Activated CD4-positive, alpha-beta memory T cell treated with anti-CD3 and anti-CD28 coated beads, Interleukin-2, amount 10 ng/mL, durations not matched to agents 7 days and 5 days (primary cell): ENCODE measurements around the gene RNU7-1. TPM values are rescaled to one million over a fixed set of nuclear protein-coding genes. Genes with fewer than 3 reads are reported as not detected.
A peak's percentile ranks its signal among the peaks of the same experiment; 100 is the strongest.

ENCODE experiments used
- CTCF ChIA-PET: fragments of 350-600 bp; sonication (Branson Sonifier 250); formaldehyde crosslinking; loops from one replicate; lab custom pipeline; 2021; ENCODE audit warnings: antibody characterized with exemption, inconsistent platforms; lab: Charles Lee
- POLR2A ChIA-PET: fragments of 350-600 bp; sonication (Branson Sonifier 250); formaldehyde crosslinking; loops from one replicate; lab custom pipeline; 2021; ENCODE audit warnings: antibody characterized with exemption; lab: Charles Lee
- DNase-seq: peaks from one replicate; pipeline ENCODE4 v3.0.0-alpha.2; 2020
- H3K27ac Mint-ChIP-seq: one replicate; pipeline ENCODE4 v1.8.0; 2021; ENCODE audit warnings: mild to moderate bottlenecking, mixed read lengths
- H3K27me3 Mint-ChIP-seq: one replicate; pipeline ENCODE4 v1.8.0; 2021; ENCODE audit warnings: mixed read lengths
- H3K36me3 Mint-ChIP-seq: one replicate; pipeline ENCODE4 v1.8.0; 2021; ENCODE audit warnings: low read depth, mixed read lengths
- H3K4me1 Mint-ChIP-seq: one replicate; pipeline ENCODE4 v1.8.0; 2021; ENCODE audit warnings: mixed read lengths
- H3K4me3 Mint-ChIP-seq: one replicate; pipeline ENCODE4 v1.8.0; 2021; ENCODE audit warnings: mild to moderate bottlenecking, mixed read lengths
- H3K9me3 Mint-ChIP-seq: one replicate; pipeline ENCODE4 v1.8.0; 2021; ENCODE audit warnings: mixed read lengths
- total RNA-seq, 2 experiments: library from RNA; stranded (reverse); gene quantifications; one replicate each; pipeline ENCODE4 v1.2.3, GENCODE V29; 2021

Gene RNU7-1
- total RNA-seq, 2 experiments from 2014 or later, result not detected

DNA sequence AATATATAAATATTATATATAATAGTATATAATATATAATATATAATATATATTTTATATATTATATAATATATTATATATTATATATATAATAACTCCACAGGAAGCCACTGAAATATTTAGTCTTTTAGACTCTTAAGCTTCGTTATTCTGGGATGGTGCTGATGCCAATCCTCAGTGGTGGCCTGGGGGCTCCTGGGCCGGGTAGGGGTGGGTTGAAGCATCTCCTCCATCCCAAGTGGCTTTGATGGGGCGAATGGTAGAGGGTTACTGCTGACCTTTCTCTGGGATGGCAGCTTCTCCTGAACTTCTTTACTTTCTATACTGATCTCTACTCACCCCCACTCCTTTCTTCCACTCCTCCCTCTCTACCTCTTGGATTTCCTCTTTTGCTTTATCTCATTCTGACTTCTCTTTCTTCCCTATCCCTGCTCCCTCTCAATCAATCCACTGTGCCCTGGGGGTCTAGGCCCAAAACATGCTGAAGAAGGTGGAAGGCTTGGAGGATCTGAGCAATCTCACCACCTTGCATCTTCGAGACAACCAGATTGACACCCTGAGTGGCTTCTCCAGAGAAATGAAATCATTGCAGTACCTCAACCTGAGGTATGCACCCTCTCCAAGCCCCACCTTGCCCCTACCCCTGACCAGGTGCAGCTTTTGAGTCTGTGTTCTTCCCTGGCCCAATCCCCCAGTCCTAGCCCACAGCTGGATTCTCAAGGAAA, 34.0 kb upstream of the RNU7-1 start:
- CTCF ChIA-PET, result interaction anchor here (0.6 to 6.1 kb wide), 6 partner anchors 16 to 41 kb away, joined by 3 to 34 read pairs (median 9); partner anchors contain the start of gene SPSB2

GRCh38 chr12:6912164-6912935, 31.3 kb upstream of the RNU7-1 start:
- Mint-ChIP-seq H3K27me3 (no peaks in the 10 kb centered on the region), H3K4me1 (peaks cover 40% of the 10 kb centered on the region), H3K36me3 (peaks cover 24% of the 10 kb centered on the region), H3K27ac (no peak overlapping the region), H3K9me3 (no peaks in the 10 kb centered on the region), H3K4me3 (peak overlapping the region; percentile 90)
- ChIA-PET CTCF (interaction anchor here (0.5 to 2.8 kb wide), 6 partner anchors 12 to 283 kb away, joined by 3 to 10 read pairs (median 4); no protein-coding TSS in a partner anchor), POLR2A (interaction anchor here (0.7 to 2.5 kb wide), 7 partner anchors 7 to 61 kb away, joined by 3 to 9 read pairs (median 4); partner anchors contain the start of genes C12orf57, LRRC23, RNU7-1 and TPI1)
- DNase-seq, result no peak

More for the DNA sequence above, 34.0 kb upstream of the RNU7-1 start:
- Mint-ChIP-seq H3K4me1 (peaks cover 17% of the 10 kb centered on the region), H3K36me3 (no peaks in the 10 kb centered on the region), H3K27ac (no peak overlapping the region), H3K9me3 (no peaks in the 10 kb centered on the region), H3K27me3 (no peaks in the 10 kb centered on the region), H3K4me3 (no peak overlapping the region)
- DNase-seq, result no peak
- POLR2A ChIA-PET, result interaction anchor here (1.4 to 8.9 kb wide), 7 partner anchors 10 to 50 kb away, joined by 3 to 53 read pairs (median 5); partner anchors contain the start of genes C12orf57, RNU7-1 and SPSB2

GRCh38 chr12:6914246-6914946, 29.2 kb upstream of the RNU7-1 start, which contains the start of gene ENO2:
TSS of gene ENO2 (plus strand) at chr12:6914580. CDS start at chr12:6915833, 1,253 bp downstream.
- Mint-ChIP-seq H3K27ac (peak within 1 kb of the TSS; percentile 80), H3K36me3 (peaks cover 36% of the 10 kb centered on the region), H3K9me3 (no peaks in the 10 kb centered on the region), H3K4me1 (peaks cover 50% of the 10 kb centered on the region), H3K4me3 (peak within 1 kb of the TSS; percentile 90), H3K27me3 (no peaks in the 10 kb centered on the region)
- ChIA-PET CTCF (interaction anchor here (0.8 to 3.4 kb wide), 7 partner anchors 10 to 63 kb away, joined by 3 to 20 read pairs (median 4); partner anchors contain the start of genes CDCA3 and SPSB2), POLR2A (interaction anchor here (0.7 to 4.5 kb wide), 16 partner anchors 8 to 194 kb away, joined by 3 to 33 read pairs (median 4); partner anchors contain the start of genes C12orf57, LRRC23, RNU7-1 and SPSB2)
- DNase-seq, result peak; percentile 86

DNA sequence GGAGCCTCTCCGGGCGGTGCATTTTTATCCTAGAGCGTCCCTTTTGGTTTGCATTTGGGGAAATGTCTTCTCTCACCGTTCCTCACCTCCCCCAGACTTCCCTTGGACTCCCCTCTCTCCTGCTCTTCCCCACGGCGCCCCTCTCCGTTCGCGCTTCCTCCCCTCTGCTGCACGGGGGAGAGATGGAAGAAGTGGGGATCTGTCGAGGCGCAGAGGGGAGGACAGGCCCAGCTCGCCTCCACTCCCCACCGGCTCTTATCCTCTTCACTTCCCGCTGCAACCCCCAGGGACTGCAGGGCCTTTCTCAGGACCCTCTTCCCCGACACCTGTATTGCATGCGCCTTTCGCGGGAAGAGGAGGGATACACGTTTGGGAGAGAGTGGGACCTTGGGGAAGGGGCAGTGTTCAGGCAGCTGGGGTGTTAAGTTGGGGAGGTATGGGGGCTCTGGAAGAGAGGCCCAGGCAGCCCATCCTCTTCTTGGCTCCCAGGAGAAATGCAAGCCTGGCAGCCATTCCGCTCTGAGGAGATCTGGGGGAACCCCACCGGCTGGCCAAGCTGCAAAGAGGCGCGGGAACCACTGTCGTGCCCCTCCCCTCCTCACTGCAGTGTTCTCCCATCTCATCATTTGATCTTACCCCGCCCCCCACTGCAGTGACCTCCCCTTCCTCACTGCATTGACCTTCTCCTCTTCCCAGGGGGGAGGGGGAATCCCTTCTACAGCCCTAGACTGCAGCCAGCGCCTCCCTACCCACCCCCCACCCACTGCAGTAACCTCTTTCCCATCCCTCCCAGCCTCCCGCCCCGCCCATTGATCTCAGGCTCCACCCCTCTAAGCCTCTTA, 28.4 kb upstream of the RNU7-1 start:
- DNase-seq, result no peak
- CTCF ChIA-PET, result interaction anchor here (0.9 to 3.4 kb wide), 4 partner anchors 9 to 42 kb away, joined by 4 to 20 read pairs (median 8); partner anchors contain the start of gene SPSB2
- no peaks in the 10 kb centered on the region for H3K27me3 Mint-ChIP-seq
- H3K9me3 Mint-ChIP-seq, result no peaks in the 10 kb centered on the region
- POLR2A ChIA-PET, result interaction anchor here (1.0 to 4.5 kb wide), 15 partner anchors 9 to 47 kb away, joined by 3 to 33 read pairs (median 4); partner anchors contain the start of genes C12orf57, LRRC23, RNU7-1 and SPSB2
- peaks cover 43% of the 10 kb centered on the region for H3K36me3 Mint-ChIP-seq
- peak overlapping the region; percentile 80 for H3K27ac Mint-ChIP-seq
- peak overlapping the region; percentile 90 for H3K4me3 Mint-ChIP-seq
- H3K4me1 Mint-ChIP-seq, result peaks cover 58% of the 10 kb centered on the region

- no peaks in the 10 kb centered on the region for H3K27me3 Mint-ChIP-seq
- no peaks in the 10 kb centered on the region for H3K9me3 Mint-ChIP-seq
- H3K36me3 Mint-ChIP-seq, result peaks cover 44% of the 10 kb centered on the region
- POLR2A ChIA-PET, result interaction anchor here (1.0 to 4.5 kb wide), 7 partner anchors 11 to 47 kb away, joined by 3 to 33 read pairs (median 4); partner anchors contain the start of genes C12orf57, LRRC23, RNU7-1 and SPSB2
- H3K27ac Mint-ChIP-seq, result no peak overlapping the region
- no peak for DNase-seq
- CTCF ChIA-PET, result interaction anchor here (1.0 to 3.4 kb wide), 2 partner anchors 9 to 22 kb away, joined by 4 to 20 read pairs; no protein-coding TSS in a partner anchor
- peak overlapping the region; percentile 90 for H3K4me3 Mint-ChIP-seq
- H3K4me1 Mint-ChIP-seq, result peaks cover 58% of the 10 kb centered on the region
Measured at GRCh38 chr12:6915789-6916285, 27.8 kb upstream of the RNU7-1 start.

GRCh38 chr12:6916426-6917200, 27.0 kb upstream of the RNU7-1 start:
- H3K36me3 Mint-ChIP-seq, result peaks cover 49% of the 10 kb centered on the region
- POLR2A ChIA-PET, result interaction anchor here (0.6 to 4.5 kb wide), 4 partner anchors 8 to 44 kb away, joined by 3 to 33 read pairs (median 3); partner anchors contain the start of genes C12orf57, RNU7-1 and SPSB2
- H3K27ac Mint-ChIP-seq, result peak overlapping the region; percentile 2
- peak overlapping the region; percentile 90 for H3K4me3 Mint-ChIP-seq
- H3K4me1 Mint-ChIP-seq, result peaks cover 59% of the 10 kb centered on the region
- H3K27me3 Mint-ChIP-seq, result no peaks in the 10 kb centered on the region
- CTCF ChIA-PET, result interaction anchor here (1.0 to 3.4 kb wide), 3 partner anchors 8 to 25 kb away, joined by 3 to 20 read pairs (median 4); no protein-coding TSS in a partner anchor
- H3K9me3 Mint-ChIP-seq, result no peaks in the 10 kb centered on the region
- DNase-seq, result no peak

DNA sequence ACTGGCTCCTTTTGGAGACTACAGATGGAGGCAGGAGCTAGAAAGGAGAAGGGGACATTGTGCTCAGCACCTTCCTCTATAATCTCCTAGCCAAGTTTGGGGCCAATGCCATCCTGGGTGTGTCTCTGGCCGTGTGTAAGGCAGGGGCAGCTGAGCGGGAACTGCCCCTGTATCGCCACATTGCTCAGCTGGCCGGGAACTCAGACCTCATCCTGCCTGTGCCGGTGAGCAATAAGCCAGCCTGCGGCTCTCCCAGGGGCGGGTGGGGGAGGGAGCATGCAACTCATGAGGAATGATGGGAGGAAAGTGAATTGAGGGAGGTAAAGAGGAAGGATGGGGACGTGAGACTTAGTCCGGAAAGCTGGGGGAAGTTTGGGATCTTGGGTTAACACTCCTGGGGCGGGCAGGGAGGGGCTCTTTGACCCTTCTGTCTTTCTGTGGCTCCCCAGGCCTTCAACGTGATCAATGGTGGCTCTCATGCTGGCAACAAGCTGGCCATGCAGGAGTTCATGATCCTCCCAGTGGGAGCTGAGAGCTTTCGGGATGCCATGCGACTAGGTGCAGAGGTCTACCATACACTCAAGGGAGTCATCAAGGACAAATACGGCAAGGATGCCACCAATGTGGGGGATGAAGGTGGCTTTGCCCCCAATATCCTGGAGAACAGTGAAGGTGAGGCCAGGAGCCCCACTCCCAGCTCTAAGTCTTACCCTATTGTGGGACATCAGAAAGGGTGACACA, 26.0 kb upstream of the RNU7-1 start:
- no peak overlapping the region for H3K27ac Mint-ChIP-seq
- CTCF ChIA-PET, result interaction anchor here (1.1 kb wide), 1 partner anchor 26 kb away, joined by 3 read pairs; no protein-coding TSS in a partner anchor
- POLR2A ChIA-PET, result interaction anchor here (1.0 to 4.5 kb wide), 2 partner anchors 9 to 27 kb away, joined by 6 to 33 read pairs; partner anchors contain the start of genes C12orf57 and RNU7-1
- H3K4me1 Mint-ChIP-seq, result peaks cover 64% of the 10 kb centered on the region
- no peaks in the 10 kb centered on the region for H3K9me3 Mint-ChIP-seq
- no peak for DNase-seq
- H3K36me3 Mint-ChIP-seq, result peaks cover 57% of the 10 kb centered on the region
- H3K4me3 Mint-ChIP-seq, result no peak overlapping the region
- H3K27me3 Mint-ChIP-seq, result no peaks in the 10 kb centered on the region

- peaks cover 72% of the 10 kb centered on the region for H3K36me3 Mint-ChIP-seq
- H3K4me1 Mint-ChIP-seq, result peaks cover 59% of the 10 kb centered on the region
- H3K27me3 Mint-ChIP-seq, result no peaks in the 10 kb centered on the region
- CTCF ChIA-PET, result interaction anchor here (0.8 kb wide), 1 partner anchor 29 kb away, joined by 3 read pairs; no protein-coding TSS in a partner anchor
- H3K27ac Mint-ChIP-seq, result peak overlapping the region; percentile 22
- POLR2A ChIA-PET, result interaction anchor here (0.6 to 1.8 kb wide), 4 partner anchors 11 to 47 kb away, joined by 3 to 4 read pairs (median 4); partner anchors contain the start of genes C12orf57, RNU7-1 and SPSB2
- H3K4me3 Mint-ChIP-seq, result no peak overlapping the region
- no peak for DNase-seq
- no peaks in the 10 kb centered on the region for H3K9me3 Mint-ChIP-seq
Measured at GRCh38 chr12:6919588-6919987, 24.0 kb upstream of the RNU7-1 start.

- no peaks in the 10 kb centered on the region for H3K27me3 Mint-ChIP-seq
- H3K36me3 Mint-ChIP-seq, result peaks cover 56% of the 10 kb centered on the region
- peak overlapping the region; percentile 34 for H3K27ac Mint-ChIP-seq
- no peaks in the 10 kb centered on the region for H3K9me3 Mint-ChIP-seq
- no peak overlapping the region for H3K4me3 Mint-ChIP-seq
- peaks cover 55% of the 10 kb centered on the region for H3K4me1 Mint-ChIP-seq
- ChIA-PET POLR2A (interaction anchor here (0.9 to 1.7 kb wide), 6 partner anchors 9 to 49 kb away, joined by 3 to 4 read pairs (median 4); partner anchors contain the start of genes C12orf57, PHB2 and RNU7-1), CTCF (interaction anchor here (1.2 to 2.1 kb wide), 3 partner anchors 16 to 52 kb away, joined by 3 to 5 read pairs (median 4); partner anchors contain the start of gene SPSB2)
- no peak for DNase-seq
Measured at GRCh38 chr12:6921539-6921938, 22.1 kb upstream of the RNU7-1 start.
